NOMO-1 treated with dmso at 0.1 percent for 144 hours (cell line): ENCODE results near the gene WDFY2.

Experiments
- DNase-seq: peaks from one replicate; lab custom pipeline; 2025; ENCODE audit not compliant: unreplicated experiment; lab: John Stamatoyannopoulos, UW

Gene WDFY2

GRCh38 chr13:51697181-51697580 lies 112.9 kb downstream of the WDFY2 start:
- no peak for DNase-seq

DNA sequence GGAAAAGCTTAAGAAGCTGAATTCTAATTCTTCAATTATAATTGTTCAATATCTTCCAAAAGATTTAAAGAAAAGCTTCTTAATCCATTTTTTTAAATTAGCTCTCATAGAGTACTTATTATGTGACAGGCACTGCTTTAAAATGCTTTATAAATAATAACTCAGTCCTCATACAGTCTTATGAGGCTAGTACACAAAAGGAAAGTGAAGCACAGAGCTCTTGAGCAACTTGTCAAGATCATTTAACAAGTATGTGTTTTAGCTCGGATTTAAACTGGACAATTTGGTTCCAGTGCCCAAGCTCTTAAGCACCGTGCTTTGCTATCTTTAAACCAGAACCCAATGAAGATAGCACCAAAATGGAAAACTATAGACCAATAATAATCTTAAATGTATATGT lies 113.6 kb downstream of the WDFY2 start:
- DNase-seq, result no peak

- DNase-seq, result no peak
These were observed 114.1 kb downstream of the WDFY2 start for GRCh38 chr13:51698352-51698751.

DNA sequence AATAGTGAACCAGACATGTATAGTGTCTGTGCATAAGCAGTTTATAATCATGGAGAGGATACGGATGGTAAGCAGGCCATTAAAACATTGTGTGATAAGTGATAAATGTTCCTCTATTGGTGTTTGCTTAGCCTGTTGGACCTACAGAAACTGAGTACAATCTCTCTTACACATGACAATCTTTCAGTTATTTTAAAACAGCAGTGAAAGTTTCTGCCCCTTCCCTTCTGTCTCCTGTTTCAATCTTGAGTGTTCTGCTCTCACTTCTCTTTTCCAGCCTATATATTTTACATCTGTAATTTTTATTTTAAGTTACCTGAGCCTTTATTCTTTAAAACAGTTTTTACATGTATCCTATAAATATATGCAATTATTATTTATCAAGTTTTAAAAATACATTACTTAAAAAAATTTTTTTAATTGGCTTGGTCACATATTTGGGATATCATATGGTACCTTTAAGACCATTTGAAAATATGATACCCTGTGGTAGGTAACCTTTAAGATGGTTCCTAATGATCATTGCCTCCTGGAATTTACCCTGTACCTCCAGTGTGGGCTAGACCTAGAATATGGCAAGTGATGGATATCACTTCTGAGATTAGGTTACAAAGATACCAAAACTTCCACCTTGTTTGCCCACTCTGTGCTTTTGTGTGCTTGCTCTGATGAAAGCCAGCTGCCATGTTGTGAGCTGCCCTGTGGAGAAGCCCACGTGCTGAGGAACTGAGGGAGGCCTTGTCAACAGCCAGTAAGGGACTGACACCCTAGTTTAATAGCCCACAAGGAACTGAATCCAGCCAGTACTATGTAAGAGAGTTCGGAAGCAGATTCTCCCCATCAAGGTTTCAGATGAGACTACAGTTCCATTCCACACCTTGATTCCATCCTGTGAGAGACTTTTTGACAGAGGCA lies 120.4 kb downstream of the WDFY2 start:
- no peak for DNase-seq

GRCh38 chr13:51707461-51707860 lies 123.2 kb downstream of the WDFY2 start:
- no peak for DNase-seq

GRCh38 chr13:51713807-51714206 lies 129.5 kb downstream of the WDFY2 start:
- DNase-seq, result no peak

GRCh38 chr13:51714663-51715168 lies 130.5 kb downstream of the WDFY2 start:
- peak; percentile 61 for DNase-seq

GRCh38 chr13:51715613-51716012 lies 131.4 kb downstream of the WDFY2 start:
- no peak for DNase-seq

- DNase-seq, result no peak
These were observed 133.6 kb downstream of the WDFY2 start for GRCh38 chr13:51717786-51718398.

- no peak for DNase-seq
These were observed 135.1 kb downstream of the WDFY2 start for GRCh38 chr13:51719394-51719793.

DNA sequence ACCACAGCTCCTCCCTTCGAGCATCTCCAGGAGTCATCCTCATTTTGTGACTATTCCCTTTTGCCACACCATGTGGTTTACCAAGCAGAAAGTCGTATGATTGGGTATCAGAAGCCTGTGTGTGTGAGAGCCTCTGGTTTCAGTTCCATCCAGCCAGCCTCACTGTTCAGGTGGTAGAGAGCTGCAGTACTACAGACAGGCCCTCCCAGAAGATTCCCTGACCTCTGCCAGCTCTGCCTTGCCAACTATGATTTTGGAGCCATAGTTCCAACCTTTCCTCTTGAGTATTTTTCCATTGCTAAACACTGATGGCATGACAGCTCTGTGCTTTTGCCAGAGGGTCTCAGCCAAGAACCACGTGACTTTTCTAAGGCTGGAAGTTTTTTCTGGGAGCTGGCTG lies 137.2 kb downstream of the WDFY2 start:
- no peak for DNase-seq

DNA sequence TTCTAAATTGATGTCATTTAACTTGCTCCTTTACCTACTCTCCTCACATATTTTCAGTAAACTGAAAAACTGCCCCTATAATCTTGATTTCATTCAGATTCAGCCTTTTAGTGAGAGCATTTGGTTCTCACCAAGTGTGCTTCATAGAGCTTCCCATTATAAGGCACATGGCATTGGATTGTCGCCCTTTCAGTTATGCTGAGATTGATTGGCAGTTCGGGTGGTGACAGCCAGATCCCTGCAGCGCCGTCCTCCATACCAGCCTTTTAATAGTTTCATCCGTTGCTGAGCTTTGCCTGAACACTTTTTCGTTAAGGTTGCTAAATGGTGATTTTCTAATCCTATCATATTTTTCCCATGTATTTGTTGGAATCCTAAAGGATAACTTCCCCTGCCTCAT lies 139.3 kb downstream of the WDFY2 start:
- no peak for DNase-seq

DNA sequence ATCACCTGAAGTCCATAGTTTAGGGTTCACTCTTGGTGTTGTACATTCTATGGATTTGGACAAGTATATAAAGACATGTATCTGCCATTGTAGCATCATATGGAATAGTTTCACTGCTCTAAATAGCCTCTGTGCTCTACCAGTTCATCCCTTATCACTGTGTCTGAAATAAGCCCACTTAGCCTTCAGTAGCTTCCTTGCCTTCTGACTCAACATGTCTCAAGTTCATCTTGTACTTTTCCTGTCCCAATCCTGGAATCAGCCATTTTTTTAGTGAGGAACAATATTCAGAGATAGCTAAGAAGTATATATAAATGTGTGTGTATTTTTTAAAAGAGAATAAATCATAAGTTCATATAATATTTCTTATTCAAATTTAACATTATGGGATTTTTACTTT lies 140.5 kb downstream of the WDFY2 start:
- no peak for DNase-seq

DNA sequence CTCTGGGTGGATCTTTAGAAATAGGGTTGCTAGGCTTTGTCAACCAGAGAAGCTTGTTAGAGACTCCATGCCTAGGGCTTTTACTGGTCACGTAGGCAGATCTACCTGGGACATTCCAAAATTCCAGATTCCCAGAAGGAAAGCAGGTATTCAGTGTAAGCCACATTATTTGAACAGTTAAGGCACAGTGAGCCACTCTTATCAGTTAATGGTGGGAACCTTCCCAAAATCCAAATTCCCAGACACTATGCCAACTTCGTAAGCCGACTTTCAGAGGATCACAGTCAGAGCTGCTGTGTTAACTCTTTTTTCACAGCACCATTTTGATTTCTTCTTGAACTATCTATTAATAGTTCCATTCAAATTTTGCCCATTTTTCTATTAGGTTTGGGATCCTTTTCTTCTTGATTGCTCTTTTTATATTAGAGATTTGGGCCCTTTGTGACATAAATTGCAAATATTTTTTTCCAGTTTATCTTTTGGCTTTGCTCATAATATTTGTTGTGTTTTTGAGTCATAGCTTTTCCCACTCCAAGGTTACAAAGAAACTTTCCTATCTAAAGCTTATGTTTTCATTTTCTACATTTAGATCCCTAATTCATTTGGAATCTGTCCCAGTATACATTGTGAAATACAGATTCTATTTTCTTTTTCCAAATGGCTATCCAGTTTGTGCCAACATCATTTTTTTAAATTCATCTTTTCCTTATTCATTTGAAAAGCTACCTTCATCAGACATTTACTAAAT lies 142.4 kb downstream of the WDFY2 start:
- no peak for DNase-seq

DNA sequence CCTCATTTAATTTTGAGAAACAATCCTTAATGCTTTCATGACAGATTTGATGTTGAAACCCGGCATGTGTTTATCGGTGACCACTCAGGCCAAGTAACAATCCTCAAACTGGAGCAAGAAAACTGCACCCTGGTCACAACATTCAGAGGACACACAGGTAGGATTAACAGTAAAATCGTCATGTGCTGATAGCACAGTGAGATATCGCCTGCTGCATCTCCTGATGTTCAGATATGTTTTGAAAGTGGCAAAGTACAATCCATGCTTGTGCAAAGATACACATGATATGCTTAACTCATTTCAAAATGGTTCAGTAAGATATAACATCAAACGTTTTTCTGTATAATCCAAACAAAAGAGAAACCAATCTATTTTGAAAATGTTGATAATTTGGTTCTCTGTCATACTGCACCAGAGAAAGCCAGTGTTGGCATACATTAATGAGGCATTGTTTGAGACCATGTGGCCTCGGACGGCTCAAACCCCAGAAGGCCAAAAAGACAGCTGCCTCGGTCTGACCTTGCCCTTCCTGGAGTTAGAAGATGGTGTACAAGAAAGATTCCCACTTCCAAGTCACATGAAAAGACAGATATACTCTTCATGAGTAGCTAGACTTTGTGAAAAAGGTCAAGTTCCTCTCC lies 143.5 kb downstream of the WDFY2 start:
- DNase-seq, result no peak

- no peak for DNase-seq
These were observed 144.0 kb downstream of the WDFY2 start for GRCh38 chr13:51728275-51728673.

GRCh38 chr13:51728972-51729371 lies 144.7 kb downstream of the WDFY2 start:
- no peak for DNase-seq

GRCh38 chr13:51729866-51730553 lies 145.7 kb downstream of the WDFY2 start:
- no peak for DNase-seq

- DNase-seq, result no peak
These were observed 146.7 kb downstream of the WDFY2 start for GRCh38 chr13:51730927-51731326.

DNA sequence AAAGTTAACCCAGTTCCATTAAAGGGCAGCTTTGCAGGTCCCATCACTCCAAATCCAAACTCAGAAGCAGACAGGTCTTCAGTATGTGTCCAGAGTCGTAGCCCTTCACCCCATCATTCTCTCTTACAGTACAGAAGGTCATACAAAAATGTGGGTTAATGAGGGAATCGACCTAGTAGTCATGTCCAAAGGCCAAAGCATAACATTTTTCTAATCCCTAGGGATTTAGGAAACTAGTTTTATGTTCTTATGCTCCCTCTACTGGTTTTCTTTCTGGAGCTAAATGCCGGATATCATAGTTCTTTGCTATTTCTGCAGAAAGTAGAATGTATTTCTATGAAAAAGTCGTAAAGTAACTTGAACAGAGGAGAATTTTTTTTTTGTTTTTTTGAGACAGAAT lies 147.5 kb downstream of the WDFY2 start:
- no peak for DNase-seq
